Endothelial cell of umbilical vein (primary cell): ENCODE results near the gene BMERB1. TPM values are rescaled to one million over a fixed set of nuclear protein-coding genes. Genes with fewer than 3 reads are reported as not detected.

Experiments
- BruUV-seq: library from RNA; stranded (reverse); fragments of 400-500 nt; replicated peaks from 2 replicates; lab custom pipeline; 2021; lab: Mats Ljungman, UMichigan
- CTCF ChIA-PET: fragments of 300-600, 350-600 bp; sonication (Branson Sonifier 250); formaldehyde crosslinking; loops from one replicate; lab custom pipeline; 2021; ENCODE audit warnings: antibody characterized with exemption, inconsistent platforms; lab: Charles Lee
- POLR2A ChIA-PET: fragments of 300-600, 350-600 bp; sonication (Branson Sonifier 250); formaldehyde crosslinking; loops from one replicate; lab custom pipeline; 2021; ENCODE audit warnings: antibody characterized with exemption, inconsistent platforms; lab: Charles Lee
- DNase-seq: peaks from one replicate; pipeline ENCODE4 v3.0.0-alpha.2; 2011; ENCODE audit warnings: low read depth, low spot score
- FAIRE-seq: peaks from 2 replicates; lab custom pipeline; 2011; peaks lifted over from hg19 to GRCh38; lab: Jason Lieb, UNC
- H2AFZ ChIP-seq: 2 replicates; pipeline ENCODE4 v1.6.0; 2012; ENCODE audit warnings: low read depth, low read length, control low read depth, inconsistent platforms
- H3K27ac ChIP-seq: 2 replicates; pipeline ENCODE4 v1.5.1; 2011; ENCODE audit warnings: low read depth, mild to moderate bottlenecking, control low read depth, low read length, moderate library complexity; ENCODE audit not compliant: insufficient read depth
- H3K27me3 ChIP-seq, 2 experiments: 2 replicates each; pipeline versions ENCODE4 v1.6.0 to v1.6.1; 2011; ENCODE audit warnings: low read length in 2 of 2, mixed read lengths in 1 of 2; ENCODE audit not compliant: control insufficient read depth in 2 of 2, insufficient read depth in 2 of 2
- H3K36me3 ChIP-seq, 2 experiments: 2 replicates in 1 of 2; 3 replicates in 1 of 2; pipeline ENCODE4 v1.5.1; 2011; ENCODE audit warnings: low read length in 2 of 2, mild to moderate bottlenecking in 1 of 2, moderate library complexity in 1 of 2; ENCODE audit not compliant: control insufficient read depth in 2 of 2, insufficient read depth in 2 of 2; ENCODE audit errors: extremely low read depth in 1 of 2
- H3K4me1 ChIP-seq: 3 replicates; pipeline ENCODE4 v1.5.1; 2011; ENCODE audit warnings: mild to moderate bottlenecking, low read length; ENCODE audit not compliant: control insufficient read depth, insufficient read depth; ENCODE audit errors: extremely low read depth
- H3K4me2 ChIP-seq: 2 replicates; pipeline ENCODE4 v1.6.1; 2011; ENCODE audit warnings: low read length, control low read depth, mixed read lengths; ENCODE audit not compliant: insufficient read depth
- H3K4me3 ChIP-seq, 3 experiments: fragments of 200-600 bp in 1 of 3; sonication (generic), shearing (Covaris generic) in 1 of 3; replicated peaks in 1 of 3; 2 replicates each; pipeline ENCODE4 v1.5.1; 2011 to 2016; ENCODE audit warnings: control low read depth in 3 of 3, low read length in 3 of 3, mild to moderate bottlenecking in 2 of 3, inconsistent platforms in 1 of 3, low read depth in 1 of 3, moderate library complexity in 1 of 3; ENCODE audit not compliant: insufficient read depth in 1 of 3
- H3K79me2 ChIP-seq: 2 replicates; pipeline ENCODE4 v1.6.0; 2012; ENCODE audit warnings: low read length, inconsistent platforms; ENCODE audit not compliant: control insufficient read depth, insufficient read depth
- H3K9ac ChIP-seq: replicated peaks from 2 replicates; pipeline ENCODE3; 2011; ENCODE audit warnings: low read length, control low read depth; ENCODE audit not compliant: insufficient read depth; ENCODE audit errors: extremely low read depth
- H3K9me1 ChIP-seq: replicated peaks from 3 replicates; pipeline ENCODE4 v1.6.0; 2011; ENCODE audit warnings: mild to moderate bottlenecking, low read length; ENCODE audit not compliant: control insufficient read depth, insufficient read depth; ENCODE audit errors: extremely low read depth
- H3K9me3 ChIP-seq: replicated peaks from 2 replicates; pipeline ENCODE4 v1.5.1; 2012; ENCODE audit warnings: low read length, inconsistent platforms; ENCODE audit not compliant: control insufficient read depth, insufficient read depth
- H4K20me1 ChIP-seq: replicated peaks from 2 replicates; pipeline ENCODE3; 2011; ENCODE audit warnings: mild to moderate bottlenecking, low read length; ENCODE audit not compliant: control insufficient read depth, insufficient read depth; ENCODE audit errors: extremely low read depth
- CTCF ChIP-seq, 2 donors: IDR thresholded peaks; 1 replicate in 1 of 2; 2 replicates in 1 of 2; pipeline ENCODE4 v1.5.1; 2011; ENCODE audit warnings: low read length in 2 of 2, mild to moderate bottlenecking in 2 of 2, moderate library complexity in 2 of 2, control low read depth in 1 of 2, inconsistent platforms in 1 of 2, low read depth in 1 of 2; ENCODE audit not compliant: insufficient read depth in 1 of 2; ENCODE audit errors: extremely low read depth in 1 of 2
- EZH2 ChIP-seq: IDR thresholded peaks from 2 replicates; pipeline ENCODE4 v1.6.1; 2012; ENCODE audit warnings: borderline replicate concordance, low read depth, mild to moderate bottlenecking, moderate library complexity, low read length, inconsistent platforms; ENCODE audit not compliant: severe bottlenecking
- FOS ChIP-seq: IDR thresholded peaks from 2 replicates; pipeline ENCODE4 v1.6.1; 2011; ENCODE audit warnings: mild to moderate bottlenecking, low read length, moderate library complexity, borderline replicate concordance; ENCODE audit not compliant: insufficient read depth
- GATA2 ChIP-seq: IDR thresholded peaks from 2 replicates; pipeline ENCODE4 v1.7.0; 2011; ENCODE audit warnings: low read depth, mild to moderate bottlenecking, moderate library complexity, mixed read lengths, low read length; ENCODE audit not compliant: insufficient read length, insufficient read depth
- JUN ChIP-seq: IDR thresholded peaks from 2 replicates; pipeline ENCODE4 v1.6.1; 2011; ENCODE audit warnings: borderline replicate concordance, low read depth; ENCODE audit not compliant: insufficient read length, insufficient read depth
- MAX ChIP-seq: IDR thresholded peaks from 2 replicates; pipeline ENCODE4 v1.6.1; 2011; ENCODE audit not compliant: insufficient read depth, insufficient read length
- MYC ChIP-seq: IDR thresholded peaks from one replicate; pipeline ENCODE4 v1.6.1; 2011; ENCODE audit warnings: mild to moderate bottlenecking, low read depth, low read length
- POLR2A ChIP-seq: IDR thresholded peaks from 2 replicates; pipeline ENCODE4 v1.6.1; 2012; ENCODE audit warnings: low read depth, mild to moderate bottlenecking, control low read depth, low read length
- POLR2AphosphoS5 ChIP-seq: IDR thresholded peaks from 2 replicates; pipeline ENCODE4 v1.6.1; 2012; ENCODE audit warnings: low read depth, mild to moderate bottlenecking, control low read depth, low read length, moderate library complexity; ENCODE audit not compliant: insufficient read depth
- dilution Hi-C: fragments of 300-500 bp; cut with MboI; formaldehyde crosslinking; loops from one replicate; pipeline ENCODE4 v1.15.0; 2019; ENCODE audit warnings: low sequenced_read_pairs; ENCODE audit not compliant: extremely low pct_ligation_motif_present
- intact Hi-C: fragments of 100-400 bp; cut with micrococcal nuclease; formaldehyde crosslinking; loops from one replicate; pipeline ENCODE4 v1.10.0; 2022
- polyA plus RNA-seq, 4 experiments: library from polyadenylated mRNA; depleted of rRNA in 3 of 4; stranded (reverse) in 3 of 4; unstranded in 1 of 4; fragments of >200 nt; gene quantifications; 2 replicates each; pipeline versions ENCODE4 v1.2.1 to v1.2.3, GENCODE V29; 2011 to 2012; ENCODE audit warnings: missing spikeins in 1 of 4
- total RNA-seq: library from RNA; stranded (reverse); gene quantifications from 2 replicates; pipeline ENCODE4 v1.2.3, GENCODE V29; 2021

Gene BMERB1
- total and polyA plus RNA-seq, 2 donors (not counting 3 experiments of a cell fraction or from before 2014, with no cell fraction given), result 14.1 to 17.4 TPM

- Histone ChIP-seq H3K9ac (no peak overlapping the region), H3K27ac (no peak overlapping the region), H3K9me1 (no peaks in the 10 kb centered on the region), H3K4me2 (no peak overlapping the region), H3K9me3 (no peaks in the 10 kb centered on the region), H3K4me1 (no peaks in the 10 kb centered on the region), H3K4me3 (no peak overlapping the region), H4K20me1 (no peaks in the 10 kb centered on the region), H3K36me3 (peaks cover 8 to 49% of the 10 kb centered on the region in 2 experiments), H3K27me3 (no peaks in the 10 kb centered on the region), H2AFZ (no peak overlapping the region), H3K79me2 (no peaks in the 10 kb centered on the region)
- DNase-seq (no peak), FAIRE-seq (no peak)
- CTCF ChIA-PET, result interaction anchor here (1.7 kb wide), 1 partner anchor 174 kb away, joined by 5 read pairs; no protein-coding TSS in a partner anchor
- TF ChIP-seq CTCF (IDR thresholded peaks at IDR 0.05; ENCODE audit: extremely low read depth in 1 of 2, insufficient read depth in 1 of 2, low read depth in 1 of 2, low read length in 2 of 2) (no peak), MYC (no peak), FOS (no peak), MAX (no peak), POLR2A (no peak), POLR2AphosphoS5 (no peak), GATA2 (no peak), JUN (no peak), EZH2 (no peak)
- intact Hi-C loops, result no loop called here
- POLR2A ChIA-PET, result no interaction called here
- no TSS peak for BruUV-seq
- dilution Hi-C loops, result no loop called here
These were observed 167.0 kb downstream of the BMERB1 start for GRCh38 chr16:15601212-15601879.
